Osteocyte (in vitro differentiated cells): ENCODE data around the gene APBA1. TPM values are rescaled to one million over a fixed set of nuclear protein-coding genes. Genes with fewer than 3 reads are reported as not detected.

Experiments used
- DNase-seq: peaks from one replicate; pipeline ENCODE4 v3.0.0; 2021; ENCODE audit warnings: mixed read lengths; ENCODE audit not compliant: unreplicated experiment; ENCODE audit errors: extremely low spot score
- H3K27ac Mint-ChIP-seq: one replicate; pipeline ENCODE4 v1.8.0; 2021; ENCODE audit warnings: mild to moderate bottlenecking, mixed read lengths; ENCODE audit not compliant: unreplicated experiment
- H3K27me3 Mint-ChIP-seq: one replicate; pipeline ENCODE4 v1.8.0; 2021; ENCODE audit warnings: mixed read lengths; ENCODE audit not compliant: unreplicated experiment
- H3K36me3 Mint-ChIP-seq: one replicate; pipeline ENCODE4 v1.8.0; 2021; ENCODE audit warnings: mixed read lengths; ENCODE audit not compliant: unreplicated experiment
- H3K4me1 Mint-ChIP-seq: one replicate; pipeline ENCODE4 v1.8.0; 2021; ENCODE audit warnings: mixed read lengths; ENCODE audit not compliant: unreplicated experiment
- H3K4me3 Mint-ChIP-seq: one replicate; pipeline ENCODE4 v1.8.0; 2021; ENCODE audit warnings: mild to moderate bottlenecking, moderate library complexity, mixed read lengths; ENCODE audit not compliant: unreplicated experiment
- H3K9me3 Mint-ChIP-seq: one replicate; pipeline ENCODE4 v1.8.0; 2021; ENCODE audit warnings: mixed read lengths; ENCODE audit not compliant: unreplicated experiment
- CTCF ChIP-seq: fragments of 200-600 bp; sonication (generic); IDR thresholded peaks from 2 replicates; pipeline ENCODE4 v1.5.0; 2021; ENCODE audit warnings: antibody characterized with exemption, mild to moderate bottlenecking, moderate library complexity
- total RNA-seq: library from RNA; stranded (reverse); gene quantifications from 2 replicates; pipeline ENCODE4 v1.2.1, GENCODE V29; 2021

APBA1 gene
- total RNA-seq, 1 donor from 2014 or later: 5.2 TPM

GRCh38 chr9:69535286-69535832 lies 136.8 kb downstream of the APBA1 start:
- no peaks in the 10 kb centered on the region for H3K4me1 Mint-ChIP-seq
- no peak for DNase-seq
- H3K27ac Mint-ChIP-seq: no peak overlapping the region
- no peaks in the 10 kb centered on the region for H3K36me3 Mint-ChIP-seq
- no peaks in the 10 kb centered on the region for H3K27me3 Mint-ChIP-seq
- H3K4me3 Mint-ChIP-seq: no peak overlapping the region
- H3K9me3 Mint-ChIP-seq: no peaks in the 10 kb centered on the region
- TF ChIP-seq CTCF: no peak

- no peaks in the 10 kb centered on the region for H3K36me3 Mint-ChIP-seq
- no peaks in the 10 kb centered on the region for H3K9me3 Mint-ChIP-seq
- no peak for DNase-seq
- no peaks in the 10 kb centered on the region for H3K27me3 Mint-ChIP-seq
- no peak overlapping the region for H3K4me3 Mint-ChIP-seq
- H3K4me1 Mint-ChIP-seq: no peaks in the 10 kb centered on the region
- no peak overlapping the region for H3K27ac Mint-ChIP-seq
- no peak for TF ChIP-seq CTCF
Observed at GRCh38 chr9:69532396-69532795, 139.8 kb downstream of the APBA1 start.

GRCh38 chr9:69527454-69527853 lies 144.7 kb downstream of the APBA1 start:
- H3K4me3 Mint-ChIP-seq: no peak overlapping the region
- H3K9me3 Mint-ChIP-seq: peaks cover 4% of the 10 kb centered on the region
- no peaks in the 10 kb centered on the region for H3K4me1 Mint-ChIP-seq
- H3K27ac Mint-ChIP-seq: no peak overlapping the region
- H3K36me3 Mint-ChIP-seq: no peaks in the 10 kb centered on the region
- no peak for TF ChIP-seq CTCF
- no peaks in the 10 kb centered on the region for H3K27me3 Mint-ChIP-seq
- no peak for DNase-seq

GRCh38 chr9:69526699-69527098 lies 145.5 kb downstream of the APBA1 start:
- H3K36me3 Mint-ChIP-seq: no peaks in the 10 kb centered on the region
- no peak overlapping the region for H3K4me3 Mint-ChIP-seq
- H3K27me3 Mint-ChIP-seq: no peaks in the 10 kb centered on the region
- no peaks in the 10 kb centered on the region for H3K4me1 Mint-ChIP-seq
- no peak for TF ChIP-seq CTCF
- no peak overlapping the region for H3K27ac Mint-ChIP-seq
- no peak for DNase-seq
- H3K9me3 Mint-ChIP-seq: peaks cover 4% of the 10 kb centered on the region

- no peak overlapping the region for H3K4me3 Mint-ChIP-seq
- no peak for TF ChIP-seq CTCF
- H3K27me3 Mint-ChIP-seq: no peaks in the 10 kb centered on the region
- no peaks in the 10 kb centered on the region for H3K4me1 Mint-ChIP-seq
- no peak for DNase-seq
- no peak overlapping the region for H3K27ac Mint-ChIP-seq
- H3K36me3 Mint-ChIP-seq: peaks cover 3% of the 10 kb centered on the region
- no peaks in the 10 kb centered on the region for H3K9me3 Mint-ChIP-seq
Observed at GRCh38 chr9:69519470-69520240, 152.5 kb downstream of the APBA1 start.
